DOHH2 (cell line): ENCODE data around the gene COL18A1.

ENCODE experiments used
- H3F3A ChIP-seq: fragments of 200-600 bp; sonication (generic), shearing (Covaris generic); 2 replicates; pipeline ENCODE4 v1.6.0; 2016; ENCODE audit warnings: antibody characterized with exemption, mild to moderate bottlenecking; ENCODE audit not compliant: control insufficient read depth, insufficient read depth
- H3K27ac ChIP-seq: fragments of 200-600 bp; sonication (generic); 2 replicates; pipeline ENCODE4 v1.5.1; 2014; ENCODE audit warnings: low read depth, mild to moderate bottlenecking, low read length, moderate library complexity
- H3K27me3 ChIP-seq: fragments of 200-600 bp; sonication (generic); 2 replicates; pipeline ENCODE4 v1.6.1; 2014; ENCODE audit warnings: mild to moderate bottlenecking, low read length, mixed read lengths; ENCODE audit not compliant: control insufficient read depth
- H3K36me3 ChIP-seq: fragments of 200-600 bp; sonication (generic); 2 replicates; pipeline ENCODE4 v1.6.1; 2014; ENCODE audit warnings: mild to moderate bottlenecking, low read length, moderate library complexity, mixed read lengths; ENCODE audit not compliant: control insufficient read depth
- H3K4me1 ChIP-seq: fragments of 200-600 bp; sonication (generic); 2 replicates; pipeline ENCODE4 v1.6.1; 2014; ENCODE audit warnings: mild to moderate bottlenecking, low read length, mixed read lengths; ENCODE audit not compliant: control insufficient read depth
- H3K4me2 ChIP-seq: fragments of 200-600 bp; sonication (generic); 2 replicates; pipeline ENCODE4 v1.6.0; 2014; ENCODE audit warnings: mild to moderate bottlenecking, low read length, moderate library complexity
- H3K4me3 ChIP-seq: fragments of 200-600 bp; sonication (generic); 2 replicates; pipeline ENCODE4 v1.5.1; 2014; ENCODE audit warnings: mild to moderate bottlenecking, low read length, mixed read lengths
- H3K79me2 ChIP-seq: fragments of 200-600 bp; sonication (generic); 2 replicates; pipeline ENCODE4 v1.6.1; 2014; ENCODE audit warnings: mild to moderate bottlenecking, low read length, mixed read lengths; ENCODE audit not compliant: control insufficient read depth
- H3K9me2 ChIP-seq: fragments of 200-600 bp; sonication (generic); replicated peaks from 2 replicates; pipeline ENCODE4 v1.6.1; 2014; ENCODE audit warnings: mild to moderate bottlenecking, low read length, mixed read lengths; ENCODE audit not compliant: control insufficient read depth
- H3K9me3 ChIP-seq: fragments of 200-600 bp; sonication (generic); 2 replicates; pipeline ENCODE4 v1.6.1; 2014; ENCODE audit warnings: antibody characterized with exemption, low read length, mixed read lengths; ENCODE audit not compliant: control insufficient read depth, insufficient read depth
- H4K20me1 ChIP-seq: fragments of 200-600 bp; sonication (generic); 2 replicates; pipeline ENCODE4 v1.6.0; 2014; ENCODE audit warnings: low read depth, mild to moderate bottlenecking, antibody characterized with exemption, low read length, moderate library complexity; ENCODE audit not compliant: control insufficient read depth, insufficient read depth
- CTCF ChIP-seq: fragments of 200-600 bp; sonication (generic); IDR thresholded peaks from one replicate; pipeline ENCODE4 v1.5.1; 2014; ENCODE audit warnings: antibody characterized with exemption, mild to moderate bottlenecking, low read depth, low read length; ENCODE audit not compliant: poor library complexity, severe bottlenecking
- EZH2phosphoT487 ChIP-seq: fragments of 200-600 bp; sonication (generic); IDR thresholded peaks from 2 replicates; pipeline ENCODE4 v1.6.1; 2017; ENCODE audit warnings: borderline replicate concordance, mild to moderate bottlenecking, antibody characterized with exemption, low read length, moderate library complexity, mixed read lengths

COL18A1 gene

GRCh38 chr21:45539796-45540600 lies 135.0 kb downstream of the COL18A1 start:
- Histone ChIP-seq H3K4me1 (peaks cover 18% of the 10 kb centered on the region), H3F3A (no peaks in the 10 kb centered on the region), H3K27me3 (peaks cover 21% of the 10 kb centered on the region), H3K4me2 (peak overlapping the region; percentile 94), H3K4me3 (peak overlapping the region; percentile 84), H3K9me3 (no peaks in the 10 kb centered on the region), H3K36me3 (peaks cover 42% of the 10 kb centered on the region), H3K9me2 (no peaks in the 10 kb centered on the region), H3K27ac (no peak overlapping the region), H4K20me1 (no peaks in the 10 kb centered on the region), H3K79me2 (peaks cover 63% of the 10 kb centered on the region)
- no peak for TF ChIP-seq EZH2phosphoT487
- no peak for TF ChIP-seq CTCF

- Histone ChIP-seq H3K4me3 (peak overlapping the region; percentile 84), H3K4me1 (peaks cover 18% of the 10 kb centered on the region)
Measured at GRCh38 chr21:45540601-45540970, 135.6 kb downstream of the COL18A1 start.

GRCh38 chr21:45541221-45542039 lies 136.5 kb downstream of the COL18A1 start:
- H3K79me2 ChIP-seq, result peaks cover 49% of the 10 kb centered on the region
- peak overlapping the region; percentile 84 for H3K4me3 ChIP-seq
- TF ChIP-seq EZH2phosphoT487 (no peak), CTCF (no peak)
- H3K27me3 ChIP-seq, result peaks cover 31% of the 10 kb centered on the region
- H3K4me1 ChIP-seq, result peaks cover 18% of the 10 kb centered on the region
- no peaks in the 10 kb centered on the region for H3K9me3 ChIP-seq
- H3F3A ChIP-seq, result no peaks in the 10 kb centered on the region
- H4K20me1 ChIP-seq, result no peaks in the 10 kb centered on the region
- H3K36me3 ChIP-seq, result peaks cover 30% of the 10 kb centered on the region
- no peaks in the 10 kb centered on the region for H3K9me2 ChIP-seq
- peak overlapping the region; percentile 24; the same call in 1 of the 2 replicates for H3K27ac ChIP-seq
- peak overlapping the region; percentile 94 for H3K4me2 ChIP-seq

More at GRCh38 chr21:45540601-45540970, 135.6 kb downstream of the COL18A1 start:
- Histone ChIP-seq H3F3A (no peaks in the 10 kb centered on the region), H4K20me1 (no peaks in the 10 kb centered on the region), H3K79me2 (peaks cover 58% of the 10 kb centered on the region), H3K4me2 (peak overlapping the region; percentile 94), H3K36me3 (peaks cover 37% of the 10 kb centered on the region), H3K9me2 (no peaks in the 10 kb centered on the region), H3K27ac (no peak overlapping the region), H3K27me3 (peaks cover 23% of the 10 kb centered on the region), H3K9me3 (no peaks in the 10 kb centered on the region)
- TF ChIP-seq CTCF (no peak), EZH2phosphoT487 (no peak)
